H1 (cell line): ENCODE data around the gene HS6ST2.

Experiments used
- EZH2 ChIP-seq: fragments of 200-600 bp; sonication (generic); IDR thresholded peaks from 2 replicates; pipeline ENCODE4 v1.7.1; 2012; ENCODE audit warnings: low read depth, mild to moderate bottlenecking, moderate library complexity, low read length, inconsistent platforms; ENCODE audit not compliant: severe bottlenecking
- PHF8 ChIP-seq: fragments of 200-600 bp; sonication (generic); conservative IDR thresholded peaks from 2 replicates; pipeline ENCODE4 v1.7.1; 2012; ENCODE audit warnings: low read depth, mild to moderate bottlenecking, inconsistent platforms, low read length, moderate library complexity
- TAF1 ChIP-seq: IDR thresholded peaks from 2 replicates; pipeline ENCODE4 v1.6.1; 2011; ENCODE audit warnings: mild to moderate bottlenecking, low read depth, low read length
- TF ChIP-seq, protein P1 (sequence below), 3 experiments: IDR thresholded peaks; 1 replicate in 2 of 3; 2 replicates in 1 of 3; pipeline versions ENCODE4 v1.5.1 to v1.6.1; 2011; ENCODE audit warnings: low read length in 3 of 3, mild to moderate bottlenecking in 3 of 3, inconsistent platforms in 2 of 3, low read depth in 1 of 3, moderate library complexity in 1 of 3; ENCODE audit not compliant: insufficient read depth in 1 of 3; ENCODE audit errors: control extremely low read depth in 1 of 3

DNA sequence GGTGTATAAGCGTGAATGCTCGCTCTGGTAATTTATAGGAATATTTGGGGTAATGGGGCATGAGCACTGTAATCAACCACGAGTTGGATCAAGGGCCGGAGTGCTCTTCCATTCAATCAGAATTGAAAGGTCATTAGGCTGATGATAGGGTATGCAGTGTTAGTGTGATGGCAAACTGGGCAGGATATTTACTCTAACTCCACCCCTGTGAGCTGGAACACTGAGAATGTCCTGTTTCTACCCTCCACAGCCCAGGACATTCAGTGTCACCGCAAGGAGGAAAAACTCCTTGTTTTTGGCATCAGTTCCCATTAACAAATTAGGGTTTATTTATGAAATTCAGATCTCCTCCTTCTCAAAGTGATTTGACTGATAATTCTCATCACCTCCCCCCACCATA is 137.8 kb downstream of the HS6ST2 start:
- TF ChIP-seq PHF8 (no peak), TAF1 (no peak), EZH2 (no peak)
- TF ChIP-seq, protein P1, sequence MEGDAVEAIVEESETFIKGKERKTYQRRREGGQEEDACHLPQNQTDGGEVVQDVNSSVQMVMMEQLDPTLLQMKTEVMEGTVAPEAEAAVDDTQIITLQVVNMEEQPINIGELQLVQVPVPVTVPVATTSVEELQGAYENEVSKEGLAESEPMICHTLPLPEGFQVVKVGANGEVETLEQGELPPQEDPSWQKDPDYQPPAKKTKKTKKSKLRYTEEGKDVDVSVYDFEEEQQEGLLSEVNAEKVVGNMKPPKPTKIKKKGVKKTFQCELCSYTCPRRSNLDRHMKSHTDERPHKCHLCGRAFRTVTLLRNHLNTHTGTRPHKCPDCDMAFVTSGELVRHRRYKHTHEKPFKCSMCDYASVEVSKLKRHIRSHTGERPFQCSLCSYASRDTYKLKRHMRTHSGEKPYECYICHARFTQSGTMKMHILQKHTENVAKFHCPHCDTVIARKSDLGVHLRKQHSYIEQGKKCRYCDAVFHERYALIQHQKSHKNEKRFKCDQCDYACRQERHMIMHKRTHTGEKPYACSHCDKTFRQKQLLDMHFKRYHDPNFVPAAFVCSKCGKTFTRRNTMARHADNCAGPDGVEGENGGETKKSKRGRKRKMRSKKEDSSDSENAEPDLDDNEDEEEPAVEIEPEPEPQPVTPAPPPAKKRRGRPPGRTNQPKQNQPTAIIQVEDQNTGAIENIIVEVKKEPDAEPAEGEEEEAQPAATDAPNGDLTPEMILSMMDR (IDR thresholded peaks at IDR 0.05; ENCODE audit: control extremely low read depth in 1 of 3, insufficient read depth in 1 of 3, low read depth in 1 of 3, low read length in 3 of 3), result no peak
